Glutamatergic neuron (in vitro differentiated cells): Measurements from ENCODE around the gene SCTR. TPM values are rescaled to one million over a fixed set of nuclear protein-coding genes. Genes with fewer than 3 reads are reported as not detected.

Experiments used
- DNase-seq: peaks from one replicate; pipeline ENCODE4 v3.0.0; 2022
- H3K27ac Mint-ChIP-seq: one replicate; pipeline ENCODE4 v1.8.0; 2020; ENCODE audit warnings: mild to moderate bottlenecking, mixed read lengths, inconsistent platforms; ENCODE audit not compliant: unreplicated experiment
- H3K27me3 Mint-ChIP-seq: one replicate; pipeline ENCODE4 v1.8.0; 2020; ENCODE audit warnings: mild to moderate bottlenecking, moderate library complexity, mixed read lengths, inconsistent platforms; ENCODE audit not compliant: unreplicated experiment
- H3K36me3 Mint-ChIP-seq: one replicate; pipeline ENCODE4 v1.8.0; 2020; ENCODE audit warnings: mild to moderate bottlenecking, mixed read lengths, inconsistent platforms; ENCODE audit not compliant: unreplicated experiment
- H3K4me1 Mint-ChIP-seq: one replicate; pipeline ENCODE4 v1.8.0; 2020; ENCODE audit warnings: mild to moderate bottlenecking, low read depth, mixed read lengths, inconsistent platforms; ENCODE audit not compliant: unreplicated experiment
- H3K4me3 Mint-ChIP-seq: one replicate; pipeline ENCODE4 v1.8.0; 2020; ENCODE audit warnings: mild to moderate bottlenecking, mixed read lengths, inconsistent platforms; ENCODE audit not compliant: unreplicated experiment
- H3K9me3 Mint-ChIP-seq: one replicate; pipeline ENCODE4 v1.8.0; 2020; ENCODE audit warnings: mild to moderate bottlenecking, moderate library complexity, mixed read lengths, inconsistent platforms; ENCODE audit not compliant: unreplicated experiment
- CTCF ChIP-seq: fragments of 200-600 bp; sonication (generic); IDR thresholded peaks from one replicate; pipeline ENCODE4 v1.5.0; 2021; ENCODE audit not compliant: partially characterized antibody, unreplicated experiment
- total RNA-seq: library from RNA; stranded (reverse); fragmentation: NEBNext Ultra II Directional; extraction: Animal tissue kit (Norgen Biotek cat#: 25700); gene quantifications from one replicate; pipeline ENCODE4 v1.2.1, GENCODE V29; 2021; ENCODE audit not compliant: unreplicated experiment

SCTR gene
- total RNA-seq, 1 donor from 2014 or later = not detected

- DNase-seq = no peak
- no peak for TF ChIP-seq CTCF
- Mint-ChIP-seq H3K36me3 (no peaks in the 10 kb centered on the region), H3K27ac (no peak overlapping the region), H3K9me3 (peaks cover 4% of the 10 kb centered on the region), H3K4me1 (peaks cover 4% of the 10 kb centered on the region), H3K4me3 (no peak overlapping the region), H3K27me3 (peaks cover 8% of the 10 kb centered on the region)
Observed at GRCh38 chr2:119475225-119475856, 48.9 kb downstream of the SCTR start.

- no peak for DNase-seq
- Mint-ChIP-seq H3K27me3 (peaks cover 8% of the 10 kb centered on the region), H3K27ac (no peak overlapping the region), H3K36me3 (no peaks in the 10 kb centered on the region), H3K4me3 (no peak overlapping the region), H3K9me3 (peaks cover 4% of the 10 kb centered on the region), H3K4me1 (peaks cover 4% of the 10 kb centered on the region)
- no peak for TF ChIP-seq CTCF
Observed at GRCh38 chr2:119474371-119475224, 49.7 kb downstream of the SCTR start.

- DNase-seq = no peak
- H3K27ac Mint-ChIP-seq = no peak overlapping the region
- TF ChIP-seq CTCF = no peak
- H3K4me3 Mint-ChIP-seq = no peak overlapping the region
- H3K36me3 Mint-ChIP-seq = no peaks in the 10 kb centered on the region
- H3K27me3 Mint-ChIP-seq = peaks cover 8% of the 10 kb centered on the region
- peaks cover 4% of the 10 kb centered on the region for H3K4me1 Mint-ChIP-seq
- H3K9me3 Mint-ChIP-seq = peaks cover 4% of the 10 kb centered on the region
Observed at GRCh38 chr2:119473621-119474370, 50.5 kb downstream of the SCTR start.

GRCh38 chr2:119472749-119473148, 51.5 kb downstream of the SCTR start:
- Mint-ChIP-seq H3K36me3 (no peaks in the 10 kb centered on the region), H3K4me3 (no peak overlapping the region), H3K4me1 (peaks cover 4% of the 10 kb centered on the region), H3K9me3 (peaks cover 4% of the 10 kb centered on the region), H3K27ac (no peak overlapping the region), H3K27me3 (peaks cover 7% of the 10 kb centered on the region)
- no peak for DNase-seq
- no peak for TF ChIP-seq CTCF
